H9 (cell line): ENCODE results near the gene GNB1L. TPM values are rescaled to one million over a fixed set of nuclear protein-coding genes. Genes with fewer than 3 reads are reported as not detected.

Source experiments
- DNase-seq: peaks from one replicate; pipeline ENCODE4 v3.0.0-alpha.2; 2017
- H2AFZ ChIP-seq: one replicate; pipeline ENCODE4 v1.6.1; 2013; ENCODE audit warnings: mild to moderate bottlenecking, low read length, control low read depth, moderate library complexity
- H2AK5ac ChIP-seq: 2 replicates; pipeline ENCODE4 v1.6.1; 2013; ENCODE audit warnings: low read length, control low read depth, mixed read lengths; ENCODE audit not compliant: insufficient read length
- H2BK120ac ChIP-seq: one replicate; pipeline ENCODE4 v1.6.1; 2013; ENCODE audit warnings: low read depth, mild to moderate bottlenecking, low read length, control low read depth, inconsistent platforms; ENCODE audit not compliant: poor library complexity, severe bottlenecking
- H2BK12ac ChIP-seq: 2 replicates; pipeline ENCODE4 v1.6.1; 2013; ENCODE audit warnings: low read length, control low read depth, mixed read lengths, low read depth; ENCODE audit not compliant: insufficient read length
- H2BK15ac ChIP-seq: 2 replicates; pipeline ENCODE4 v1.6.1; 2013; ENCODE audit warnings: low read depth, low read length, control low read depth
- H2BK20ac ChIP-seq: one replicate; pipeline ENCODE4 v1.6.1; 2013; ENCODE audit warnings: low read depth, mild to moderate bottlenecking, low read length, control low read depth, inconsistent platforms; ENCODE audit not compliant: poor library complexity, severe bottlenecking
- H2BK5ac ChIP-seq: 2 replicates; pipeline ENCODE4 v1.6.1; 2013; ENCODE audit warnings: low read length, control low read depth, mixed read lengths; ENCODE audit not compliant: insufficient read length
- H3K14ac ChIP-seq: 2 replicates; pipeline ENCODE4 v1.6.1; 2013; ENCODE audit warnings: low read length, control low read depth; ENCODE audit not compliant: insufficient read depth
- H3K18ac ChIP-seq: 2 replicates; pipeline ENCODE4 v1.6.1; 2013; ENCODE audit warnings: low read depth, mild to moderate bottlenecking, mixed read lengths, low read length, control low read depth; ENCODE audit not compliant: insufficient read length
- H3K23ac ChIP-seq: 2 replicates; pipeline ENCODE4 v1.6.1; 2013; ENCODE audit warnings: low read length, control low read depth, mixed read lengths, low read depth; ENCODE audit not compliant: insufficient read length
- H3K23me2 ChIP-seq: 2 replicates; pipeline ENCODE4 v1.6.1; 2013; ENCODE audit warnings: low read depth, mild to moderate bottlenecking, mixed read lengths, low read length, control low read depth; ENCODE audit not compliant: insufficient read length, poor library complexity, severe bottlenecking
- H3K27ac ChIP-seq: 2 replicates; pipeline ENCODE4 v1.5.1; 2013; ENCODE audit warnings: low read length, control low read depth, mixed read lengths, low read depth; ENCODE audit not compliant: insufficient read length
- H3K27me3 ChIP-seq: 2 replicates; pipeline ENCODE4 v1.6.1; 2013; ENCODE audit warnings: low read length, control low read depth, inconsistent platforms; ENCODE audit not compliant: insufficient read depth
- H3K4ac ChIP-seq: 2 replicates; pipeline ENCODE4 v1.6.1; 2013; ENCODE audit warnings: low read depth, mild to moderate bottlenecking, control low read depth, inconsistent platforms, low read length, moderate library complexity
- H3K4me1 ChIP-seq: 2 replicates; pipeline ENCODE4 v1.6.1; 2013; ENCODE audit warnings: low read length, control low read depth, inconsistent platforms; ENCODE audit not compliant: insufficient read depth
- H3K4me2 ChIP-seq: 2 replicates; pipeline ENCODE4 v1.6.1; 2013; ENCODE audit warnings: low read length, control low read depth, mixed read lengths; ENCODE audit not compliant: insufficient read length, insufficient read depth
- H3K56ac ChIP-seq: 2 replicates; pipeline ENCODE4 v1.6.1; 2013; ENCODE audit warnings: low read depth, mild to moderate bottlenecking, mixed read lengths, low read length, control low read depth; ENCODE audit not compliant: insufficient read length
- H3K79me1 ChIP-seq: 2 replicates; pipeline ENCODE4 v1.6.1; 2013; ENCODE audit warnings: low read depth, mild to moderate bottlenecking, moderate library complexity, low read length, control low read depth, inconsistent platforms; ENCODE audit not compliant: insufficient read depth, poor library complexity, severe bottlenecking
- H3K79me2 ChIP-seq: 2 replicates; pipeline ENCODE4 v1.6.1; 2013; ENCODE audit warnings: low read length, control low read depth, inconsistent platforms; ENCODE audit not compliant: insufficient read depth
- H3K9ac ChIP-seq: 2 replicates; pipeline ENCODE4 v1.6.1; 2013; ENCODE audit warnings: low read length, control low read depth, mixed read lengths; ENCODE audit not compliant: insufficient read length; ENCODE audit errors: extremely low read depth
- H3K9me3 ChIP-seq: one replicate; pipeline ENCODE4 v1.6.1; 2013; ENCODE audit warnings: low read depth, low read length, inconsistent platforms; ENCODE audit not compliant: control insufficient read depth
- H3T11ph ChIP-seq: one replicate; pipeline ENCODE4 v1.6.1; 2013; ENCODE audit warnings: mild to moderate bottlenecking, low read length, control low read depth, inconsistent platforms
- H4K20me1 ChIP-seq: one replicate; pipeline ENCODE4 v1.6.1; 2013; ENCODE audit not compliant: control insufficient read depth, insufficient read length, insufficient read depth
- H4K5ac ChIP-seq: 2 replicates; pipeline ENCODE4 v1.6.1; 2013; ENCODE audit warnings: low read depth, mild to moderate bottlenecking, mixed read lengths, low read length, control low read depth; ENCODE audit not compliant: insufficient read length
- H4K8ac ChIP-seq: replicated peaks from 2 replicates; pipeline ENCODE4 v1.6.1; 2013; ENCODE audit warnings: low read length, control low read depth, mixed read lengths, low read depth; ENCODE audit not compliant: insufficient read length
- H4K91ac ChIP-seq: 2 replicates; pipeline ENCODE4 v1.6.1; 2013; ENCODE audit warnings: low read depth, mild to moderate bottlenecking, moderate library complexity, mixed read lengths, low read length, control low read depth; ENCODE audit not compliant: insufficient read length
- H3K27ac Mint-ChIP-seq, 3 experiments: 2 replicates in 2 of 3; 3 replicates in 1 of 3; pipeline ENCODE4 v1.8.0; 2020 to 2021; ENCODE audit warnings: mixed read lengths in 3 of 3, mild to moderate bottlenecking in 1 of 3, moderate library complexity in 1 of 3
- H3K27me3 Mint-ChIP-seq: 2 replicates; pipeline ENCODE4 v1.8.0; 2021; ENCODE audit warnings: low read depth, mild to moderate bottlenecking, moderate library complexity, mixed read lengths
- H3K36me3 Mint-ChIP-seq, 3 experiments: 2 replicates in 2 of 3; 3 replicates in 1 of 3; pipeline ENCODE4 v1.8.0; 2020 to 2021; ENCODE audit warnings: low read depth in 3 of 3, mixed read lengths in 3 of 3; ENCODE audit not compliant: insufficient read depth in 1 of 3
- H3K4me1 Mint-ChIP-seq, 2 experiments: 2 replicates each; pipeline ENCODE4 v1.8.0; 2020; ENCODE audit warnings: mixed read lengths in 2 of 2
- H3K4me3 Mint-ChIP-seq, 2 experiments: 2 replicates in 1 of 2; 3 replicates in 1 of 2; pipeline ENCODE4 v1.8.0; 2020 to 2021; ENCODE audit warnings: mild to moderate bottlenecking in 2 of 2, mixed read lengths in 2 of 2, moderate library complexity in 1 of 2
- H3K9me3 Mint-ChIP-seq, 2 experiments: 2 replicates in 1 of 2; 3 replicates in 1 of 2; pipeline ENCODE4 v1.8.0; 2020; ENCODE audit warnings: mild to moderate bottlenecking in 2 of 2, mixed read lengths in 2 of 2, moderate library complexity in 1 of 2
- CTCF ChIP-seq: fragments of 200-600 bp; sonication (generic); conservative IDR thresholded peaks from 3 replicates; pipeline ENCODE4 v1.8.0; 2021; ENCODE audit warnings: antibody characterized with exemption, mild to moderate bottlenecking
- WGBS: extraction: QIAGEN DNeasy Blood & Tissue Kit; methylation state at CpG from one replicate; pipeline ENCODE4 v1.1.7; 2013; ENCODE audit warnings: missing lambda C conversion rate, low lambda C conversion rate, mixed read lengths; ENCODE audit not compliant: insufficient read length; ENCODE audit errors: extremely low coverage; 5-methylcytosine and 5-hydroxymethylcytosine counted together
- total RNA-seq: library from RNA; stranded (reverse); gene quantifications from 2 replicates; pipeline ENCODE4 v1.2.1, GENCODE V29; 2021

The GNB1L gene
- total RNA-seq, 1 experiment from 2014 or later = 22.4 TPM

GRCh38 chr22:19797086-19798002, 57.3 kb downstream of the GNB1L start:
- Histone ChIP-seq H3K56ac (no peak overlapping the region), H3K14ac (no peak overlapping the region), H3K9ac (no peak overlapping the region), H3K9me3 (no peaks in the 10 kb centered on the region), H2AK5ac (no peak overlapping the region), H2AFZ (no peak overlapping the region), H3K4me1 (no peaks in the 10 kb centered on the region), H4K8ac (no peak overlapping the region), H3K23me2 (no peaks in the 10 kb centered on the region), H3K4ac (no peak overlapping the region), H2BK12ac (no peak overlapping the region), H2BK20ac (no peak overlapping the region), H4K91ac (no peak overlapping the region), H3K18ac (no peak overlapping the region), H3K79me1 (no peaks in the 10 kb centered on the region), H2BK15ac (no peak overlapping the region), H3K27me3 (no peaks in the 10 kb centered on the region), H2BK5ac (no peak overlapping the region), H3K4me2 (no peak overlapping the region), H4K5ac (no peak overlapping the region), H3K27ac (no peak overlapping the region), H3T11ph (no peak overlapping the region), H3K79me2 (no peaks in the 10 kb centered on the region), H3K23ac (no peak overlapping the region), H4K20me1 (no peaks in the 10 kb centered on the region), H2BK120ac (no peak overlapping the region)
- WGBS = no CpG with 5 or more reads among the region's 24 CpGs
- no peaks in the 10 kb centered on the region; a peak in 1 of 5 replicates for H3K9me3 Mint-ChIP-seq
- H3K27me3 Mint-ChIP-seq = no peaks in the 10 kb centered on the region; the same call in 1 of the 2 replicates
- no peak overlapping the region for H3K4me3 Mint-ChIP-seq
- DNase-seq = no peak
- no peak for TF ChIP-seq CTCF
- H3K36me3 Mint-ChIP-seq = peaks cover 0 to 3% (median 2%) of the 10 kb centered on the region in 3 experiments; a peak in 2 of 7 replicates
- peaks cover 0 to 8% of the 10 kb centered on the region in 2 experiments; a peak in 2 of 4 replicates for H3K4me1 Mint-ChIP-seq
- H3K27ac Mint-ChIP-seq = no peak overlapping the region; a peak in 1 of 7 replicates
